Suppressor macrophage treated with lipopolysaccharide for 4 hours (primary cell): ENCODE data around the gene CERS6.
A peak's percentile ranks its signal among the peaks of the same experiment; 100 is the strongest.
"Not testable (repeated sequence)": the region's sequence is repeated elsewhere in the genome, so short reads cannot be mapped to it uniquely, and the experiment has no call there.

Experiments
- DNase-seq: peaks from one replicate; pipeline ENCODE4 v3.0.0-alpha.2; 2020

CERS6 gene

DNA sequence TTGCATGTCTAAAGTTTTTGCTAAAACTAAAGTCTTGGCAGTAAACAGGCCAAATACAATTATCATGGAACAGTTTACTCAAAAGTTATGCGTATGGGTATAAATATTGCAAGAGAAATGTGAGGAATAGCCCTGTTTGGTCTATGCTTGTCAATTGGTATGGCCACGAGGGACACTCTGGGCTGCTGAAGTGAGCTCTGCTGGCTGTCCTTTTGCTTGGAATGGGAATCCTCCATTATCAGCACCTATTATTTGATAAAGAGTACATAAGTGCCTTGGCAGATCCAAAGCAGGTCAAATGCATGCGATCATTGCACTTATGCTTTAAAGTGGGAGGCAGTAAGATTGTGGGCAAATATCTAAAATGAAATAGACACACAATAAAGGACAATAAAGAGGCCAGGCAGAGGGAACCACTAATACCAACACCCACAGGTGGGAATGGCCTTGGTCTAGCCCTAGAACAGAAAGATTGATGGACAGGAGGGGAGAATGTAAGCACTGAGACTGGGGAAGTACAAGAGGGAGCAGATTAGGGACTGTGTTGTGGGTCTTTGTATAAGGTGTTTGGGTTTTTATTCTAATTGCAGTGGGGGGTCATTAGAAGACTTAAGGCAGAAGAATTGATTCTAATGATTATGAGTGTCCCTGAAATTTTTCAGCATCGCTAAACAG, 286.3 kb downstream of the CERS6 start:
- DNase-seq: no peak

DNA sequence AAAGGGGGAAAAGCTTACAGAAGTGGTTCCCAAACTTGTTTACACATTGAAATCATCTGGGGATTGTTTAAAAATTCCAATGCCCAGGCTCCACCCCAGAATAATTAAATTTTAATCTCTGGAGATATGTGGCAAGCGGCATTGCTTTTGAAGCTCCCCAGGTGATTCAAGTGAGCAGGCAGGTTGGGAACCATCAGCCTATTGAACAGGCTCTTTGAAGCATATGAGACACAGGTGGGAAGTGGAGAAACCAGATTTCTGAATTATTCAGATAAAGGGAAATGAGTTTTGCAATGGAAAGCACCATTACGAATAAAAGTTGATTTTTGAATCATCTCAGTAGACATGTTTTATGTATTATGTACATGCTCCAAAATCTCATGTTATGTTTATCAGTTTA, 288.8 kb downstream of the CERS6 start:
- DNase-seq: no peak

DNA sequence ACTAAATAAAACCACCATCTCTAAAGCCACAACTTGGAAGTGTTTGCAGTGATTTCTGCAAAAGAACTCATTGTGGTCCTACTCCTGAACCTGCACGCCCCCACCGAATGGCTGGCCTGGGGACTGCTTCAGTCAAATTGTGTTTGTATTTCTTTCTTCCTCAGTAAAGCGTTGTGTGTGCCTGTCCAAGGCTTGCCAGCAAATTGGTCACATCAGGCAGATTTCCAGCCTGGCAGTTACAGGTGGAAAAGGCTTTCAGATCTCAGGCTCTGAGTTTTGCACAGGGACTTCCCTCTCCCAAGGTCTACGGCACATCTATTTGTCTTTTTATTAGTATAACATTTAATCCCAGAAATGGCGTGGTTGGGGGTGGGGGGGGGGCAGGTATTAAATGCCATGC, 292.4 kb downstream of the CERS6 start:
- DNase-seq: no peak

DNA sequence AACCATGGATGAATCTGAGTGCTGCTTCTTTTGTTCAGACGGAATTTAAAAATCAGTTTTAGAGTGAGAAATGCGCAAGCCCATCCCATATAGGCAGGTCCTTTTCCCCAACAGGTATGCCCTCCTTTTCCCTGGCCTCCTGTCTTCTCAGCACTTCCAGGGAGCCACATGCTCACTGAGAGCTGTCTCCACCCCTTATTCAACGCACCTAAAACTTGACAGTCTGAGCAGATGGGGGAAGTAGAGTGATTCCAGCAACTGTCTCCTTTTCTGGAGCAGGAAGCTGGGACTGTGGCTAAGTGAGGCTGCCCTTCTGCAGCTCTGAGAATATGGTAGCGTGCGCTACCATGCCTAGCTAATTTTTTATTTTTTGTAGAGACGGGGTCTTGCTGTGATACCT, 293.2 kb downstream of the CERS6 start:
- DNase-seq: no peak

DNA sequence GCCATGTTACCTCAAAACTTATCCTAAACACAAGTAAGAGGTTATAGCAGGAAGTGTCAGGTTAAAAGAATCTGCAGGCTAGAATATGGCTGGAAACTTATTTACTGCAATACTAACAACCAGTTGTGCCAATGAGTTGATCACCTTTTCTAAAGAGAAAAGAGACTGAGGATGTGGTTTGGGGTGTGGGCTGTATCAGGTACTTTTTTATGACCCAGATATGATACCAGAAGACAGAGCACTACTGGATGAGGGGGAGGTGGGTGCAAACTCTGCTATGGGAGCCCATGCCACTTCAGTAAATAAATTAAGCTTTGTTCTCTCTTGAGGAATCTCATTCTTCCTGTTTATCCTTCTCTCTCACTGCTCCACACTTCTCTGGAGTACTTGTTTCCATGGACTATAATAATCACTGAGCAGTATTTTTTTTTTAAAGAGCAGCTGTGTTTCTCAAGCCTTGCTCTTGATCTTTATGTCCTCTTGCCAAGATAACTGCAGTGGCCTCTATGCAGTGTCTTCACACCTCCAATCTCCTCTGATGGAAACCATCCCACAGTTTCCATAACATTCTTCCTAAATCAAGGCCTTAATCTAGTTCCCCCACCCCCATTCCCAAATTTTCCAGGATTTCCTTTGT, 295.1 kb downstream of the CERS6 start:
- DNase-seq: no peak

DNA sequence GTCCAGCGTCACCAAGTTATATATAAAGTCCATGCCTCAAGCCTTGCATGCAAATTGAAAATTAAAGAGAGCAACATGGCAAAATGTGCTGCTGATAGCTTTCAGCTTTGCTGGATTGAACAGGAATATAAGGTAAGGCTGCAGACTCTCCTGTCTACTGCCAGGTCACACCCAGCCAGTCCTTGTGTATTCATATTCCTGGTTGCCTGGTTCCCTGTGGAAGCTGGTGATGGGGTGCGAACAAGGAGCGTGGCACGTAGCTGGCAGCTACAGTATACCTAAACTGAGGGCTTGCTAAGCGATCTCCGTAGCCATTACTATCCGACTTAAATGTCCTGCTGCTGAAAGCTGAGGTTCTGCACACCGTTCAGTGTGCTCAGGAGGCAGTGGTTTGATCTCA, 296.3 kb downstream of the CERS6 start:
- DNase-seq: no peak

DNA sequence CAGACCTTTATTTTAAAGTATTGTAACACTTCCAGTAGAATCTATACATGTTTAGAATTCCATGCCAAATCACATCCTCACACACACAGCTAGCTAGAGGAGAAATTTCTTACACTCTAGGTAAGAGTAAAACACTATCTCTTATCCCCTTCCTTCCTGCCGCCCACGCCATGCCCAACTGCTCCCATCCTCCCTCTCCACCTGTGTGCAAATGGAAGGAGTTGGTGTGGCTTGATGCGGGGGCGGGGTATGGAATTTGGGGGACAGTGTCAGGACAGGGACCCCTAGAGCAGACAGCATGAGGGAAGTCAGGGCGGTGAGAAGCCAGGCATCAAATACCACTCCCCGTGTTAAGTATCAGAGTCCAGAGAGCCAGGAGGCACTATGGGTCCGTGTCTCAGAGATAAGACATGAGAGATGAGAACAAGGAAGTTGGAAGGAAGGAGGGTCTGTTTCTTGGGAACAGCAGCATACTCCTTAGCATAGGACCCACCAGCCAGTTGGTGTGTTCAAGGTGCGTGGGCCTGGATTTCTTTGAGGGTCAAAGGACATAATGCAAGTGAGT, 297.8 kb downstream of the CERS6 start:
- no peak for DNase-seq

DNA sequence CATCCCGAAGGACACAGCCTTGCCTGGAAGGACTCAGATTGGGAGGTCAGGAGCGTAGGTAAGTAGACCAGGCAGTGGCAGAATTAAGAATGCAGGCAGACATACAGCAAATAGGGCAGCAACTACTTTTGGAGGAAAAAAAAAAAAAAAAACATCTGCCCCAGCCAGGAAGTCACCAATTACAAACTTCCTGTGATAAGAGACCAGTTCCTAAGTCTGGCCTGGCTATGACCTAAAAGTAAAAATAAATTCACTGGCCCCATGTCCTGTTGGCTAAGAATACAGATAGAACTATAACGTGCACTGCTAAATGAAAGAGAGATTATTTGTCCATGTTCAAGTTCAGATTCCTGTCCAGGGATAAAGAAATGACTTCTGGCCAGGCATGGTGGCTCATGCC, 301.2 kb downstream of the CERS6 start:
- no peak for DNase-seq

DNA sequence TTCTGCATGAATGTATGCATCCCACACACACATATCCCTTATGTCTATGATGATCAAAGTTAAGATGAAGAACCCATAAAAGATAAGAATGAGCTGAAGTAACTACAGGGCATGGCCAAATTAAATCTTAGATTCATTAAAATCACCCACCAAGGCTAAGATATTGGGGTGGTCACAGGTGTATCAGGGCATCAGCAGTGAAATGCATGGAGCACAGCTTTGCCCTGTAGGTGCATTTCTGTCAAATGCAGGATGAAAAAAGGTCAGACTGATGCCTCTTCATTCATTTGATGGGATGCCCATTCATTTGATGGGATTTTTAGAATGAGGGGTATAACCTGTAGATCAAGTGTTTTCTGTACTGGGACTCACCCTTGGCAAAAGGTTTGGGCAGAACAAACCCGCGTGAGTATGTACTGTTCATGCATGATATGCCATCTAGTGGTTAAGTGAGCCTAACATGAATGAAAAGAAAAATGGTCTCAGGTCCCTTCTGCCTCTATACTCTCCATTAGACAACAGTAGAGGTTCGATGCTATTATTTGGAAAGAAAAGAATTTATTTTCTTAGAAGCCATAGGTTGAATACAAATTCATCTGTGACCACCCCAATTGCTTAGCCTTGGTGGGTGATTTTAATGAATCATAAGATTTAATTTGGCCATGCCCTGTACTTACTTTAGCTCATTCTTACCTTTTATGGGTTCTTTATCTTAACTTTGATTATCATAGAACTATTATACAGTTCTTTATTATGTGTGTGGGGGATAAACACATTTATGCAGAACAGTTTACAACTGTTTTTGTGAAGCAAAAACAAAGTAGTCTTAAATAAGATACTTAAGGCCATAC, 303.1 kb downstream of the CERS6 start:
- peak; percentile 33 for DNase-seq

DNA sequence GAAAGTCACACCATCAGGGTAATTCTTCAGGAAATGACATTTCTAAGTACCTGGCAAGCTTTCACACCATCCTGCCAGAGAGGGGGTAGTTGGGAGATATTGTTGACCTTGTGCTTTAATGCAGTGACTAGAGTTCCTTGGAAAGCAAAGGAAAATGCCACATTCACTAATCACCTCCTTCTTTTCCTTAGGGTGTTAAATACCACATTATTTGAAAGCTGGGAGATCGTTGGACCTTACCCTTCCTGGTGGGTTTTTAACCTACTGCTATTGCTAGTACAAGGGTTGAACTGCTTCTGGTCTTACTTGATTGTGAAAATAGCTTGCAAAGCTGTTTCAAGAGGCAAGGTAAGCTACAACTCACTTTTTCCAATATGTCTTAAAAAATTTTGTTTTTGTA, 309.3 kb downstream of the CERS6 start:
- DNase-seq: no peak

DNA sequence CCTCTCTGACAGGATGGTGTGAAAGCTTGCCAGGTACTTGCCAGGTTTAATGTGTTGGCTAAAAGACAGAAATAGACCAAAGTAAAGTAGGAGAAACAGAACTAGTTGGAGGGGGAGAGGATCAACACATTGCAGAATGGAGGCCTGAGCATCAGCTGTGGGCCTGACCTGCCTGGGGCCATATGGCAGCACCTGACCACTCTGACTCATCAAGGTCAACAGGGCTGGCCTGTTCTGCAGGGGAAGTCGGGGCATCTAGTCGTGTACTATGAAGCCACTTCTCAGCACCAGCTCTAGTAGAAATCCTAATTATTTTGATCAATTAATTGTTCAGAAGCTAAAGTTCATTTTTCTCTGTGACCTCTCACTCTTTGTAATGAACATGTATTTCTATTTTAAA, 310.5 kb downstream of the CERS6 start:
- no peak for DNase-seq

DNA sequence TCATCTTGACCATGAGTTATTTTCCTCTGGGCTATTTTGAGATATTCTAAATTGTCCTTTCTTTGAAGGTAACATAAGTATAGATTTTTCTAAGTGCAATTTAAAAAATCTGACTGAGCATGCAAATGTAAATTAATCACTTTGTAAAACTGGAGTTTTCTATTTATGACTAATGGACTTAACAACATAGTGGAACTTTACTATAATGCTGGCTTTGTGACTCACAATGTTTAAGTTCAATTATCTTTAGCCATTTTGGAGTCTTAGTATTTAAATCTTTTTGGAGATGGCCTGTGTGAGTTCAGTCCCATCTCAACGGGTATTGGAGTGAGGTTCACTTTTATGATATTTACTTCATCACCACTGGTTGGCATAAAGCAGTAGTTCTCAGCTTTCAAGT, 311.2 kb downstream of the CERS6 start:
- no peak for DNase-seq

DNA sequence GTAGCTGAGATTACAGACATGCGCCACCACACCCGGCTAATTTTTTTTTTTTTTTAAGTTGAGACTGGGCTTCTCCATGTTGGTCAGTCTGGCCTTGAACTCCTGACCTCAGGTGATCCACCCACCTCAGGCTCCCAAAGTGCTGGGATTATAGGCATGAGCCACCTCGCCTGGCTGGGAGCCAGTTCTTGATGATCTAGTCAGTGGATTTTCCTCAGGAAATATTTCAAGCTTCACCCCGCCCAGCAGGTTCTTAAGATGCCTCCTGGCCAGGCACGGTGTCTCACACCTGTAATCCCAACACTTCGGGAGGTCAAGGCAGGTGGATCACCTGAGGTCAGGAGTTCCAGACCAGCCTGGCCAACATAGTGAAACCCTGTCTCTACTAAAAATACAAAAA, 312.3 kb downstream of the CERS6 start:
- not testable (repeated sequence) for DNase-seq

DNA sequence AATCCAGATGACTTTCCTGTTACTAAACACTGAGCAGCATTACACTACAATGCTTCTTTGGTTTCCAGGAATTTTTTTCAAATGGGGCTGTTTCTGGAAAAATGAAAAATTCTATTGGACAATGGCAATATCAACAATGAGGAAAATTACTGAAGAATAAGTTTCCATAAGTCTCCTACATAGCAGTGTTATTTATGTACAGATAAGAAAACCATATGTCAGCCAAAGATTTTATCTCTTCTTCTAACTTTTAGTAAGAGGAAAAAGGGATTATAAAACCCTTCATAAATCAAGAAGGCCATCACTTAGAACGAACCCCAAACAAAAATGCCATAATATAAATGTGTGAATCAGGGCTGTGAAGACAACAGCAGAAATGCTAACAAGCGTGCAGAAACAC, 314.7 kb downstream of the CERS6 start:
- DNase-seq: no peak

DNA sequence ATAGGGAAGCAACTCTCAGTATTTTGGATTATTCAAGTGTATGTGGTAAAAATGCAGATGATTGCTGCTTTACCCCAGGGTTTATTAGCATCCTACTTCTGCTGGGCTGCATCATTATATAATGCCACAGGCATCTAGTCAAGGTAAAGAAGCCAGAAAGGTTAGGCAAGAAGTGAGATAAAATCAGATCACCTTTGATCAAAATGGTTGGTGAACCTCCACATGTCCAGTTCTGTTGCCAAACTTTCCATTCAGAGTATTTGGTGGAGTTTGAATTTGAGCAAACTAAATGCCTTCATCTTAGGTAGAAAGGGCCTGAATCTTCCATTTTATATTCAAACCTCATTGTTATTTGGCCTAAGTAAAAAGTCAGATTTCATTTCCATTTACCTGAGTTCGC, 316.6 kb downstream of the CERS6 start:
- no peak for DNase-seq

DNA sequence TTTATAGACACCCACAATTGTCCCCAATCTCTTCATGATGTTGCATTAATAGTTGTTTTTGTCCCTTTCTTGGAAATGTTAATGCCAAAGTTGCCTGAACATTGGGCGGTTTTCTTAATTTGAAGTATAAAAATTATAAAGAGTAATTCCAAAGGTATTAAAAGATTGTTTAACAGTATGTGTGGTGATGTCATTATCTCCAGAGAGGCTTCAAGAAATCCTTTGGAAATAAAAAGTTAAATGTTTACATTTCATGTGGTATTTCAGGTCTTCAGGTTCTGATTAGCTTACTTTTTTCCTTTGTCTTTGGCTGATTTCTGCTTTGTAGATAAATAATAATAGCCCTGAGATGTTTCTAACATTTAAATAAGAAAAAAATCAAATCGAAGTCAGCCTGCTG, 317.1 kb downstream of the CERS6 start:
- no peak for DNase-seq

DNA sequence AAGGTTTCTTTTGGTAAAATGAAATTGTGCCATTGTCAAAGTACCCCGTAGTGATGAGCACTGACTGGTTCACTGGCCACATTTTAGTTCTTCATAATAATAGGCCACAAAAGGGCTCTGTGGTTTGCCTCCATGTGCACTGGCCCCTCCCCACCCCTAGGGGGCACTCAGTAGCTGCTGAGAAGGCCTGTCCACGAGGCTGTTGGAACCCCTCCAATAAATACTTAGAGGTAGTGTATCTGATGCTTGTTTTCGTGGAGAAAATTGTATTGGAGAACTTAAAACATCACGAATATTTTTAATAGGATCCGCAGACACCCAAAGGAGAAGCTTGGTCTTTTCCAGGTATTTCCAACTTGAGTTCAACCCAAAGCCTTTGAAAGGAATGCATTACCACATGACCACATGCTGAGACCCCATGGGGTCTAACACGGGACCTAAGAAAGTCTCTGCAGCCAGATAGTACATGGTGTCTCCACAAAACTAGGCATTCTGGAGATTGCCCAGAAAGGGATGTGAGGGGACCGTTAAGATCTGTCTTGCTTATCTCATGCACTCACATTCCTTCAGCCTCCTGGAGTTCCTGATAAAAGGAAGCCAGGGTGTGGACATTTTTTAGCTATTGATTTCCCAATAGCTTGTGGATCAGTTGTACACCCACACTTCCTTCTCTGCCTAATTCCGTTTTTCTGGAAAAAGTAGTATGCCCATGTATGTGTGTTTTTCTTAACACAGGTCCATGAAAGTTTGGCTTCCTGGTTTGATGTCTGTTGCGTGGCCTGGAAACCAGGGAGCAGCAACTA, 317.8 kb downstream of the CERS6 start:
- DNase-seq: peak; percentile 28

DNA sequence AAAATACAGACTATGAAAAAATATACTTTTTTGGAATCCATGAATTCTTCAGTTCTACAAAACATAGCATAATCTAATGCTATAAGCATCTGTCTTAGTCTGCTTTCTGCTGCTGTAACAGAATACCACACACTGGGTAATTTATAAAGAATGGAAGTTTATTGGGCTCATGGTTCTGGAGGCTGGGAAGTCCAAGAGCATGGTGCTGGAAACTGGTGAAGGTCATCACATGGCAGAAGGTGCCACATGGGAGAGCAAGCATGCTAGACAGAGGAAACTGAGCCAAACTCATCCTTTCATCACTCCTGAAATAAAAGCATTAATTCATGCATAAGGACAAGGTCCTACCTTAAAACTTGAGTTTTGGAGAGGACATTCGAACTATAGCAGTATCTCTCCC, 319.8 kb downstream of the CERS6 start:
- no peak for DNase-seq

DNA sequence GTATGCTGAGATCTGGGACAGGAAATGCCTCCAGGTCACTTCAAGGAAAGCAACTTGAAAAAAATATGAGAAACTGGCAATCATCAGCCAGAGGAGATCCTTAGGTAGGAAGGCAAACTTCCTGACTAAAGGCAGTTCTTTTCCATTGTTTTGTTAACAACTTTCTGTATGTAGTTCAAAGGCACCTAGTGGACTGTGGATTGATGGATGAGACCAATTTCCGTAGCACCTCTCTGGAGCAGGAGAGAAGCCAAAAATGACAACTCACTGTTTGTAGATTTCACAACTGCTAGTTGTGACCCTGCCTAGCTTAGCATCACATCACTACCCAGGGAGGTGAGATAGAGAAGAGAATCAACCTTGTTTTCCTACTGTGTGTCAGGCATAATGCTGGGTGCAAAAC, 324.6 kb downstream of the CERS6 start:
- DNase-seq: no peak

DNA sequence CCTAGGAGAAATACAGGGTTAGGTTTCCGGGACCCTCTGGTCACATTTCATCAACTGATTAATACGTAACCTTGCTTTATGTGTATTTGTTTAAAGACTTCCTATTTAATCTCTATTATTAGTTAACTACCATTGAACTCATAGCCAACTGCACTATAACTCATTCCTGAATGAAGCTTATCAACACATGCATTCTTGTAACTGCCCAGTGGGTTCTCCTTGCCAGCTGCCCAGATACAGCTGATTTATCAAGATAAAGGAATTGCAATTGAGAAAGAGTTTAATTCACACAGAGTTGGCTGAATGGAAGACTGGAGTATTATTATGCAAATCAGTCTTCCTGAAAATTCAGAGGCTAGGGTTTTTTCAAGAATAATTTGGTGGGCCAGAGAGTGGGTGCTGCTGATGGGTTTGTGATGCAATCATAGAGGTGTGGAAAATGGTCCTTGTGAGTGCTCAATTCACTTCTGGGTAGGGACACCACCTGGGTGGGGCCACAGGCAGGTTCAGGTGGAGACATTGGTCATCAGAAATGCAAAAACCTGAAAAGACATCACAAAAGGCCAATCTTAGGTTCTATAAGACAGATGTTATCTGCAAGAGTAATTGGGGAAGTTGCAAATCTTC, 325.2 kb downstream of the CERS6 start:
- DNase-seq: no peak

DNA sequence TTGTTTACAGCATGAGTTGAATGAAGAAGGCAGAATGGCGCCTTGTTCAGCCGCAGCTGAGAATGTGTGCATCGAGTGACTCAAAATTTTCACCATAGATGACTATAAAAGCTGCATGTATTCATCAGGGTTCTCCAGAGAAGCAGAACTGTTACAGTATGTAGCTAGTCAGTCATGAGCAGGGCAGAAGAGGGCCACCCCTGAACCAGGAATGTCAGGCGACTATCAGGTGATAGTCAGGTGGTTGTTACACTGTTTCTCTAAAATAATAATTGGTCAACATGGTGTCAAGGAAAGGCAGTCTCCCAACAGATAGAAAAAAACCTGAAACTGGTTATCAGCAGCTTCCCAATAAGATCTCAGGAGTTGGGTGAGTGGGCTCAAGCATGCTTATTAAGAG, 326.2 kb downstream of the CERS6 start:
- DNase-seq: no peak

DNA sequence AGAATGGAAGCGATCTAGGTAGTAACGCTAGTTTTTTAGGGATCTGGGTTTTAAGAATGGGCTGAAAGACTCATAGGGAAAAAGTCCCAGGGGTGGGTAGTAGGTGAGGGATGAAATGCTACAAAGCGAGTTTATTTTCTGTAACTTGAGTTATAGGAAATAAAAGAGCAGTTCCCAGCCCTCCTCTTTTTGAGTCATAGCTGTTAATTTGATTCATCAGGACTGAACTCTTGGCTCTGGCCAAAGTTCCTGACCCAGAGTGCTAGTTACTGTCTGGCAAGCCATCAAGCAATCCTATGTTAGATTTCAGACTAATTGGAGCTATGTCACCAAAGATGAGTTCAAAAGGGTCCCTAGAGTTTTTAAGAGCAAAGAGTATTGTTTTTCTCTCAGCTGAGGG, 328.9 kb downstream of the CERS6 start:
- no peak for DNase-seq
